Measurements from ENCODE around the gene GNAI3.

GRCh38 chr1:109556563-109556962, 8.1 kb downstream of the GNAI3 start:
- TF ChIP-seq CTCF (conservative IDR thresholded peaks at IDR 0.05 in 1 of 2, IDR thresholded peaks at IDR 0.05 in 1 of 2; ENCODE audit: low read depth in 1 of 2, low read length in 2 of 2) (no peak), EZH2 (IDR thresholded peaks at IDR 0.05; ENCODE audit: low read length, missing control alignments) (no peak)
